ENCODE measurements around the gene UBE2E3.

The UBE2E3 gene

GRCh38 chr2:180978903-180979748, 1.3 kb upstream of the UBE2E3 start:
- in situ Hi-C loops (cut with MboI; ENCODE audit: low sequenced_read_pairs): no loop called here

GRCh38 chr2:180979749-180980105, 678 bp upstream of the UBE2E3 start:
- in situ Hi-C loops (cut with MboI; ENCODE audit: low sequenced_read_pairs): no loop called here

- in situ Hi-C loops (cut with MboI; ENCODE audit: low sequenced_read_pairs): no loop called here
These were observed 822 bp downstream of the UBE2E3 start for GRCh38 chr2:180980943-180981911.

DNA sequence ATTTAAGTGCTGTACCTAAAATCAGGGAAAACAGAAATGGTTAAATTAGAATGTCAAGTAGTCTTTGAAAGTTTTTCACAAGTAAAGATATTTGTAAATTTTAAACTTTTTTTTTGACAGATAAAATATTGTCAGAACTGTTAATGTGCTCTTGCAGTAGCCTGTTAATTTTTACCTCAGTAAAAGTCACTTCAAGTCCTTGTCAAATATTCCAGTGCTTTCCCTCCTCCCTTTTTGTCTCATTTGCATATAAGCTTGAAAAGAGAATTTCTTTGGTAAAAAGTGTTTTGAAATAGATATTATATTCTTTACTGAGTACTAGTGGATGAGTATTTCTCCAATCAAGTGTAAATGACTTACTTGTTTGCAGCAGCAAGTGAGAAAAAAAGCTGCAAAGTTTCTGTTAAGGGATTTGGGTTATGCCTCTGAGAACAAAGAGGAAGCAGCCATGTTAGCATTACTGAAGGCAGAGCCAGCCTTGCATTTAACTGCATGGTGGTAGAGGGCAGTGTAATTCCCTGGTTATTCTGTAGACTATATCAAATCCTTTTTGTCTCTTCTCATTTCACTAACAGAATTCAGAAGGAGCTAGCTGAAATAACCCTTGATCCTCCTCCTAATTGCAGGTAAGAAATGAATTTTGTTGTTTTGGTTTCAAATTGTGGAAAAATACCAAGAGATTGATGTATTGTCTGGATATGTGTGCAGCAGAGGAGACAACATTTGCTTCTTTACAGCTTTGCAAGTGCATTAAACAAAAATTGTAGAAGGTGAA, 3.2 kb downstream of the UBE2E3 start:
- in situ Hi-C loops (cut with MboI; ENCODE audit: low sequenced_read_pairs): no loop called here

DNA sequence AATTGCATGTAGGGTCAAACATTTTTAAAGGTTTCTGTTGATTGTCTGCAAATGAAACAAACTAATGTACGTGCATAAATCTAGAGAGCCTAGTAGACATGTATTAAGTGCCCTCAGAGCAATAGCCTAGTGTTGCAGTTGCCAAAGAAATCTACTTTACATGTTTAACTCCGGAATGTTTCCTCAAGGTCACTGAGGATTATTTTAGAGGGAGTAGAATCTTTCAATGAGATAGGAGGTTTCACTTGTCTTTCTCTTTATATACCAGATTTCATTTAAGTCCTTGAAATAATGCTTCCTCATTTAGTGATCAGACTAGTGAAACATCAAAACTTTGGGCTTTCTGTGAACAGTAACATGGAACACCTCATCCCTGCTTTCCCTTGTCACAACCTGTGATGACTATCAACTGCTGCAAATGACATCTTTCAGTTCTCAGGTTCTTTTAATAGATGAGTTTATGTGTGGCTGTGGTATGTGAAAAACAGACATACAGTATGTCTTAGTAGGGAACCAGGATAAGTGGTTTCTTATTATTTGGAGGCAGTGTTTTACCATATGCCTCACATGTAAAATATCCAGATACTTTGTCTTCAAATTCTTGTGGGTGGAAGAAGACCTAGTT, 5.5 kb downstream of the UBE2E3 start:
- in situ Hi-C loops (cut with MboI; ENCODE audit: low sequenced_read_pairs): no loop called here

DNA sequence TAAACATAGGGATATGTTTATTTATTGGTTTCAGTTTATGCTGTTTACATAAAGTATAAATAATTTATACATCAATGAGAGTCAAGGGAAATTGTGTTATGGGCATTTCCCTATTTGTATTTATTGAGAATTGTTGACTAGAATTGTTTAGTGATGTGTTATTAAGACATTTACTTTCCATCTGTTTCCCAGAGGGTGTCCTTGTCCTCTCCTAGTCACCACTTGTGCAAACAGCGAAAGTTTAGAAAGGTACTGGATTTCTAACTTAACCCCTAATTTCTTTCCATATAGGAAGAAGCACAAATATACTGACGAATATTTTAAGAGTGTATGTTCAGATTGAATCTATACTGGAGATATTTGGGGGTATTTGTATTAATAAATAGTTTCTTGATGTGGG, 6.7 kb downstream of the UBE2E3 start:
- in situ Hi-C loops (cut with MboI; ENCODE audit: low sequenced_read_pairs): no loop called here

- in situ Hi-C loops (cut with MboI; ENCODE audit: low sequenced_read_pairs): no loop called here
These were observed 9.9 kb downstream of the UBE2E3 start for GRCh38 chr2:180990337-180990736.

DNA sequence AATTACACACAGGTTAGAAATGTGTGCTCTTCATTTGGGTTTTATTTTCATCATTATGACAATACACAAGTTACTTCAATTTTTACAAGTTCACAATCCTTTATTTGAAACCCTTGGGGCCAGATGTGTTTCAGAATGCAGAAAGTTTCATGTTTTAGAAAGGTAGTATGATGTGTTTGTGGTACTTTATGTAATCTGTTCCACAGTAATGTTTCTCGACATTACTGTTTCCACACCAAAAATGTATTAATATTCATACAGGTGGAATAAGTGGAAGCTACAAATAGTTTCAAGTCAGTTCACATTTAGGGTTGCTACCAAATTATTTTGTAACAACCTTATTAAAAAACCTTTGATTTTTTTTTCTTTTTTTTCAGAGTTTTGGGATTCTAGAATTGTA, 10.4 kb downstream of the UBE2E3 start:
- in situ Hi-C loops (cut with MboI; ENCODE audit: low sequenced_read_pairs): no loop called here

- in situ Hi-C loops (cut with MboI; ENCODE audit: low sequenced_read_pairs): no loop called here
These were observed 11.0 kb downstream of the UBE2E3 start for GRCh38 chr2:180991361-180991760.

- in situ Hi-C loops (cut with MboI; ENCODE audit: low sequenced_read_pairs): no loop called here
These were observed 11.4 kb downstream of the UBE2E3 start for GRCh38 chr2:180991820-180992219.

- in situ Hi-C loops (cut with MboI; ENCODE audit: low sequenced_read_pairs): no loop called here
These were observed 12.6 kb downstream of the UBE2E3 start for GRCh38 chr2:180992994-180993393.

GRCh38 chr2:180999274-180999964, 19.0 kb downstream of the UBE2E3 start:
- in situ Hi-C loops (cut with MboI; ENCODE audit: low sequenced_read_pairs): no loop called here

DNA sequence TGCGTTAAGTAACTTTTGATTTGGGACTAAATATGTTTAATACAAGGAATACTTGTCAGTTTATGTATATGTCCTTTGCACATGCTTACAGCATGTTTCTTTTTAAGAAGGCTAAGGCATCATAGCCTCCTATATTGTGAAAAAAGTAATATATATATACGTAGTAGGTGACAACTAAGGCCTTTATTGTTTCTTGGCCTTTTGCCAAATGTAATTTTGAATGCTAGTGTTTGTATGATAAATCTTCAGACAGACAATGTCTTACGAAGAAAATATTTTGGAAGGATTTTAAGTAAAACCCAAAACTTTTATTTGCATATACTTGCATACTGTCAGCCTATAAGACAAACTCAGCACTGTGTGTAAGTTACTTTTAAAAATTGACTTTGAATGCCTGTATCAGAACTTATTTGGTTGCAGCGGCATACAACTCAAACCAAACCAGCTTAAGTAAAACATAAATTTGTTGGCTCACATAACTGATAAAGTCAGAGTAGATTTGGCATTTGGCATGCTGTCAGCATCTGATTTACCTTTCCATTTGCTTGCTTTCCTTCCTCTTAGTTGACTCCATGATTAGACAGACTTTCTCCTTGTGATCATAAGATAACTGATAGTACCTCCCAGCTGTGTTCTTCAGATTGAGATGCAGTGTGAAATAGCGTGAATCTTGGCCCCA, 24.4 kb downstream of the UBE2E3 start:
- in situ Hi-C loops (cut with MboI; ENCODE audit: low sequenced_read_pairs): no loop called here

DNA sequence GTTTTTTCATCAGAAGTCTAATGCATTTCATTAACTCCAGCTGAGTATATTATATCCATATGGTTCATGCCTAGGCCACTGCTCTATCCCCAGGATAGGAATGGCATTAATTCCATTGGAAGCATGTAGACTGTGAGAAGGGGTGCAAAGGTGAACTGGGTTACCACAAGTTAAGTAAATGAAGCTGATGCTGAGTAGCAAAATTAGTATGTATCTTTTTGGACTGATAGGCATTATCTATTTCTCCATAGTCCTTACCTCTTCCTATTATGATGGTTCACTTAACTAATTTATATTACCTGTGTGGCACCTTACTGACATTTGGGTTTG, 24.9 kb downstream of the UBE2E3 start:
- in situ Hi-C loops (cut with MboI; ENCODE audit: low sequenced_read_pairs): no loop called here

- in situ Hi-C loops (cut with MboI; ENCODE audit: low sequenced_read_pairs): no loop called here
These were observed 25.4 kb downstream of the UBE2E3 start for GRCh38 chr2:181005809-181006208.

GRCh38 chr2:181007086-181007837, 26.9 kb downstream of the UBE2E3 start:
- in situ Hi-C loops (cut with MboI; ENCODE audit: low sequenced_read_pairs): no loop called here

DNA sequence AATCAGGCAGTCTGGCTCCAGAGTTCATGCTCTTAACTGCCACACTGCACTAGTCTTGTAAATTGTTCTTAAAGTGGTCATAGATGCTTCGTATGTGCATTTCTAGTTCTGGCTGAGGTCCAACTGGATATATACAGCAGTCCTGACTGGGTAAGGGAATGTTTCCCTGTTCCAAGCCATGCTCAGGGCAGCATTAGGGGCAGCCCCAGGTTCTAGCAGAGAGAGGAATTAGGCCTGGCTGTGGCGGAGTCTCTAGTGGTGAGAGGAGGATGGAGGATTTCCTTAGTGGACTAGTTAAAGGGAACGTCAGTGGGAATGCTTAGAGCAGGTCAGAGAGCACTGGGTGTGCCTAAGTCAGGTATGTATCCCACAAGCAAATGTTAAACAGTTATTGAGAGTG, 28.0 kb downstream of the UBE2E3 start:
- in situ Hi-C loops (cut with MboI; ENCODE audit: low sequenced_read_pairs): no loop called here

DNA sequence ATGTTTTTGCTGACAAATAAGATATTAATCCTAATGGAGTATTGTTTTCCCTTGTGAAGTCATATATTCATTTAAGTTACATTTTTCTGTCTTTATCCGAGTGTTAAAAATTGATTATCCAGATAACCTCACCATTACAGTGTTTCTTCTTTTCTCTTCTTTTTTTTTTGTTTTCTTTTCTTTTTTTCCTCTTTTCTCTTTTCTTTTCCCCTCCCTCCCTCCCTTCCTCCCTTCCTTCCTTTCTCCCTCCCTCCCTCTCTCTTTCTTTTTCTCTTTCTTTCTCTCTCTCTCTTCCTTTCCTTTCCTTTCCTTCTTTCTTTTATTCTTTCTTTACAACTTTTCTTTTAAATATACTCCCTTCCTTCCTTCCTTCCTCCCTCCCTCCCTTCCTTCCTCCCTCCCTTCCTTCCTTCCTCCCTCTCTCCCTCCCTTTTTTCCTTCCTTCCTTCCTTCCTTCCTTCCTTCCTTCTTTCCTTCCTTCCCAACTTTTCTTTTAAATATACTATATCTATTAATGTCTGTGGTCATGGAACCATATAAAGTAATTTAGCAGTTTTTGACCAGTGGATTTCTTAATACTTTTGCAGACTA, 40.9 kb downstream of the UBE2E3 start:
- in situ Hi-C loops (cut with MboI; ENCODE audit: low sequenced_read_pairs): no loop called here

GRCh38 chr2:181022652-181023051, 42.2 kb downstream of the UBE2E3 start:
- in situ Hi-C loops (cut with MboI; ENCODE audit: low sequenced_read_pairs): no loop called here

All from HL-60/S4 treated with retinoic acid at 250 ng/mL for 4 days and 3 days (cell line).